HepG2 (cell line): ENCODE results near the gene SMIM11. TPM values are rescaled to one million over a fixed set of nuclear protein-coding genes. Genes with fewer than 3 reads are reported as not detected.

Source experiments
- polyA plus RNA-seq, 8 experiments: library from polyadenylated mRNA; depleted of rRNA in 3 of 8; stranded (reverse) in 7 of 8; unstranded in 1 of 8; fragments of >200 nt; fragmentation: Illumina TruSeq in 4 of 8; extraction: Trizol in 4 of 8; gene quantifications; 2 replicates each; pipeline versions ENCODE4 v1.2.1 to v1.2.3, GENCODE V29; 2011 to 2016; ENCODE audit warnings: low read depth in 4 of 8, missing spikeins in 1 of 8, mixed read lengths in 1 of 8; ENCODE audit not compliant: insufficient read depth in 1 of 8
- total RNA-seq, 5 experiments: library from RNA; depleted of rRNA; stranded (reverse); fragments of >200 nt; fragmentation: Illumina TruSeq; extraction: Trizol; gene quantifications; 2 replicates each; pipeline ENCODE4 v1.2.3, GENCODE V29; 2016; ENCODE audit warnings: low read depth in 1 of 5

SMIM11 gene
- total and polyA plus RNA-seq, 2 of the 13 experiments (the other 11 are each of a cell fraction or from before 2014, with no cell fraction given) = 6.4 to 18.9 TPM

Other genes starting within 250 kb of the SMIM11 start
- gene KCNE2, start 11.5 kb upstream of the SMIM11 start, total RNA-seq (2016; rRNA removed; fragmentation: Illumina TruSeq; extraction: Trizol) = not detected in 2 replicates
- 0.07 TPM in 1 of 2 replicates, not detected in the other for gene KCNE2, start 11.5 kb upstream of the SMIM11 start, polyA plus RNA-seq (2011; rRNA removed)
- not detected in 2 replicates for gene SMIM34, start 48.4 kb downstream of the SMIM11 start, total RNA-seq (2016; rRNA removed; fragmentation: Illumina TruSeq; extraction: Trizol)
- gene SMIM34, start 48.4 kb downstream of the SMIM11 start, polyA plus RNA-seq (2011; rRNA removed) = not detected in 2 replicates
- 0.35 TPM in 1 of 2 replicates, not detected in the other for gene KCNE1, start 136.7 kb downstream of the SMIM11 start, total RNA-seq (2016; rRNA removed; fragmentation: Illumina TruSeq; extraction: Trizol)
- not detected in 2 replicates for gene KCNE1, start 136.7 kb downstream of the SMIM11 start, polyA plus RNA-seq (2011; rRNA removed)
- 34.1 and 35.1 TPM in 2 replicates for gene RCAN1, start 239.6 kb downstream of the SMIM11 start, total RNA-seq (2016; rRNA removed; fragmentation: Illumina TruSeq; extraction: Trizol)
- gene RCAN1, start 239.6 kb downstream of the SMIM11 start, polyA plus RNA-seq (2011; rRNA removed) = 8.5 and 9.4 TPM in 2 replicates